ENCODE data around the gene EEF1G. TPM values are rescaled to one million over a fixed set of nuclear protein-coding genes. Genes with fewer than 3 reads are reported as not detected.

Gene EEF1G
- total RNA-seq, 1 donor from 2014 or later: 928 TPM

DNA sequence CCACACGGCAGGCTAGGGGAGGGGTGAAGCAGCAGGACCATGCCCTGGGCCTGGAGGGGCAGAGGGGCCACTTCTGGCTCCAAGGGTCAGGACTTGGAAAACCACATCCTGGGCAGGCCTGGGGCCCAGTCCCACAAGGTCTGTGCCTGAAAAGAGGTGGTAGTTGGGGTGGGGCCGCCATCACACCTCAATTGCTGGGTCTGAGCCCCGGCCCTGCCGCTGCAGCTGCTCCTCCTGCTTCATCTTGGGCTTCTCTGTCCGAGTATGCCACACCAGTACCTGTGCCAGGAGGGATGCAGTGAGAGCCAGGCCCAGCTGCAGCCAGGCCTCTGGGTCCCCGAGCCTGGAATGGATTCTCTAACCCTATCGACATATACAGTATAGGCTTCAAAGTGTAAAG lies 41.8 kb upstream of the EEF1G start:
- Mint-ChIP-seq H3K36me3 (ENCODE audit: unreplicated experiment) (no peaks in the 10 kb centered on the region), H3K4me3 (ENCODE audit: unreplicated experiment) (no peak overlapping the region), H3K9me3 (ENCODE audit: unreplicated experiment) (peaks cover 3% of the 10 kb centered on the region), H3K4me1 (ENCODE audit: low read depth, unreplicated experiment) (peaks cover 4% of the 10 kb centered on the region), H3K27me3 (ENCODE audit: unreplicated experiment) (peaks cover 8% of the 10 kb centered on the region), H3K27ac (ENCODE audit: unreplicated experiment) (no peak overlapping the region)
- TF ChIP-seq, protein P1, sequence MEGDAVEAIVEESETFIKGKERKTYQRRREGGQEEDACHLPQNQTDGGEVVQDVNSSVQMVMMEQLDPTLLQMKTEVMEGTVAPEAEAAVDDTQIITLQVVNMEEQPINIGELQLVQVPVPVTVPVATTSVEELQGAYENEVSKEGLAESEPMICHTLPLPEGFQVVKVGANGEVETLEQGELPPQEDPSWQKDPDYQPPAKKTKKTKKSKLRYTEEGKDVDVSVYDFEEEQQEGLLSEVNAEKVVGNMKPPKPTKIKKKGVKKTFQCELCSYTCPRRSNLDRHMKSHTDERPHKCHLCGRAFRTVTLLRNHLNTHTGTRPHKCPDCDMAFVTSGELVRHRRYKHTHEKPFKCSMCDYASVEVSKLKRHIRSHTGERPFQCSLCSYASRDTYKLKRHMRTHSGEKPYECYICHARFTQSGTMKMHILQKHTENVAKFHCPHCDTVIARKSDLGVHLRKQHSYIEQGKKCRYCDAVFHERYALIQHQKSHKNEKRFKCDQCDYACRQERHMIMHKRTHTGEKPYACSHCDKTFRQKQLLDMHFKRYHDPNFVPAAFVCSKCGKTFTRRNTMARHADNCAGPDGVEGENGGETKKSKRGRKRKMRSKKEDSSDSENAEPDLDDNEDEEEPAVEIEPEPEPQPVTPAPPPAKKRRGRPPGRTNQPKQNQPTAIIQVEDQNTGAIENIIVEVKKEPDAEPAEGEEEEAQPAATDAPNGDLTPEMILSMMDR (IDR thresholded peaks at IDR 0.05; ENCODE audit: partially characterized antibody, unreplicated experiment): no peak
- no peak for DNase-seq

DNA sequence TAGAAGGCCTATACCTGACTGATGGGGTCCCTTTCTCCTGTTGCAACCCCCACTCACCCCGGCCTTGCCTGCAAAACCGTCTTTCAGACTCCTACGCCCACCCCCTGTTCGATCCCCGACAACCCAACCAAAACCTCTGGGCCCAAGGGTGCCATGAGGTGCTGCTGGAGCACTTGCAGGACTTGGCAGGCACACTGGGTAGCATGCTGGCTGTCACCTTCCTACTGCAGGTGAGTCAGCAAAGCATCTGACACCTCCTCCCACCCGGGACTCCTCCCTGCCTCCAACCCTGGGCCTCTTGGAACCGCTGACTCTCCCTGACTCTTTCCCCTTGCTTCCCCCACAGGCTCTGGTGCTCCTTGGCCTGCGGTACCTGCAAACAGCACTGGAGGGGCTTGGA lies 40.6 kb upstream of the EEF1G start:
- H3K4me3 Mint-ChIP-seq (ENCODE audit: unreplicated experiment): peak overlapping the region; percentile 15
- DNase-seq: no peak

DNA sequence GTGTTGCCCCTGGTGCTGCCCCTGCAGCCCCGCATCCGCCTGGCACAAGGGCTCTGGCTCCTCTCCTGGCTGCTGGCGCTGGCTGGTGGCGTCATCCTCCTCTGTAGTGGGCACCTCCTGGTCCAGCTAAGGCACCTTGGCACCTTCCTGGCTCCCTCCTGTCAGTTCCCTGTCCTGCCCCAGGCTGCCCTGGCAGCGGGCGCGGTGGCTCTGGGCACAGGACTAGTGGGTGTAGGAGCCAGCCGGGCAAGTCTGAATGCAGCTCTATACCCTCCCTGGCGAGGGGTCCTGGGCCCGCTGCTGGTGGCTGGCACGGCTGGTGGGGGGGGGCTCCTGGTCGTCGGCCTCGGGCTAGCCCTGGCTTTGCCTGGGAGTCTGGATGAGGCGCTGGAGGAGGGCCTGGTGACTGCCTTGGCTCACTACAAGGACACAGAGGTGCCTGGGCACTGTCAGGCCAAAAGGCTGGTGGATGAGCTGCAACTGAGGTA lies 39.6 kb upstream of the EEF1G start:
- H3K27me3 Mint-ChIP-seq (ENCODE audit: unreplicated experiment): peaks cover 7% of the 10 kb centered on the region
- peaks cover 5% of the 10 kb centered on the region for H3K9me3 Mint-ChIP-seq (ENCODE audit: unreplicated experiment)
- H3K27ac Mint-ChIP-seq (ENCODE audit: unreplicated experiment): no peak overlapping the region
- DNase-seq: peak; percentile 41
- H3K36me3 Mint-ChIP-seq (ENCODE audit: unreplicated experiment): no peaks in the 10 kb centered on the region
- no peak overlapping the region for H3K4me3 Mint-ChIP-seq (ENCODE audit: unreplicated experiment)
- TF ChIP-seq, protein P1 (IDR thresholded peaks at IDR 0.05; ENCODE audit: partially characterized antibody, unreplicated experiment): no peak
- peaks cover 4% of the 10 kb centered on the region for H3K4me1 Mint-ChIP-seq (ENCODE audit: low read depth, unreplicated experiment)

More for the DNA sequence above, 40.6 kb upstream of the EEF1G start:
- Mint-ChIP-seq H3K9me3 (ENCODE audit: unreplicated experiment) (peaks cover 5% of the 10 kb centered on the region), H3K4me1 (ENCODE audit: low read depth, unreplicated experiment) (peaks cover 4% of the 10 kb centered on the region), H3K36me3 (ENCODE audit: unreplicated experiment) (no peaks in the 10 kb centered on the region), H3K27me3 (ENCODE audit: unreplicated experiment) (peaks cover 7% of the 10 kb centered on the region), H3K27ac (ENCODE audit: unreplicated experiment) (peak overlapping the region; percentile 48)
- TF ChIP-seq, protein P1 (IDR thresholded peaks at IDR 0.05; ENCODE audit: partially characterized antibody, unreplicated experiment): no peak

DNA sequence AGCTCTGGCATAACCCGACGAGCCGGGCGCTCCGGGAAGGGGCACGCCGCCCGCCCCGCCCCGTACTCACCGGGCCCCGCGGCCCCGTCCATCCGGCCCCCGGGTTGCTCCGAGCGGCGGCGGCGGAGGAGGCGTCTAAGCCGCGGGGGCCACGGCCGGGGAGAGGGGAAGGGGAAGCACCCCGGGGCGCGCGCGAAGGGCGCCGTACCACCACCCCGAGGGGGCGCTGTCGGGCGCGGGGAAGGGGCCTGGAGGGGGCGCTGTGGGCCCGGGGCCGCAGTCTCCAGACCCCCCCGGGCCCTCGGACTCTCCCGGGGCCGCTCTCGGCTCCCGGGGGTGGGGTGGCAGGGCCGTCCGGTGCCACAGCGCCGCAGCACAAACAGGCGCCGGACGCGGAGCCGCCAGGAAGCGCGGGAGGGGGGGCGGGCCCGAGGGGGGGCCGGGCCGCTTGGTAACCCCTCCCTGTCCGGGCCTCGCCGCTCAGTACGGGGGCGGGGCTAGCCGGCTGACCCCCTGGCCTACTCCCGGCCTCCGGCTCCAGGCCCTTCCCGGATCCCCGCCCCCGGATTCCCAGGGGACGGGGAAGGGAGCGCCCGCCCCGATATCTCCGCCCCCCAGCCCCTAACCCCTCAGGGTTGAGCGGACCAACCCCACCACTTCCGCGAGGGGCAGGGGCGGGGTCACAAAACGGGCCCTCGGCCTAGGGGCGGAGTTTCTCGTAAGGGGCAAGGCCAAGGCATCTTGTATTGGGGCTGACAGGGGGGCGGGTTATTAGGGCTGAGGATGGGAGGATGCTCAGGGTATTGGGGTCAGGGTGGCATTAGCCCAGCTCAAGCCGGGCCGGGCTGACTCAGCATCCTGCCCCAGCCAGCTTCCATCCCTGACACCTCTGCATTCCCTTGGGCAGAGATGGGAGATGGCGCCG lies 38.9 kb upstream of the EEF1G start, which contains the start of the genes EML3 and ROM1:
EML3 (minus strand) TSS at position 410 of the 925 bp plus-strand sequence; CDS start at position 92, 318 bp downstream.
ROM1 (plus strand) TSS at position 892 of the 925 bp plus-strand sequence; CDS start at position 917, 25 bp downstream.
- Mint-ChIP-seq H3K36me3 (ENCODE audit: unreplicated experiment) (no peaks in the 10 kb centered on the region), H3K4me1 (ENCODE audit: low read depth, unreplicated experiment) (peaks cover 4% of the 10 kb centered on the region), H3K27me3 (ENCODE audit: unreplicated experiment) (peaks cover 8% of the 10 kb centered on the region), H3K9me3 (ENCODE audit: unreplicated experiment) (peaks cover 5% of the 10 kb centered on the region), H3K4me3 (ENCODE audit: unreplicated experiment) (peak within 1 kb of the TSS; percentile 93), H3K27ac (ENCODE audit: unreplicated experiment) (peak within 1 kb of the TSS; percentile 70)
- peak; percentile 85 for DNase-seq
- TF ChIP-seq, protein P1 (IDR thresholded peaks at IDR 0.05; ENCODE audit: partially characterized antibody, unreplicated experiment): peak; percentile 94
